ENCODE results near the gene SPDYE4.

GRCh38 chr17:8791248-8791909, 33.0 kb upstream of the SPDYE4 start:
- TF ChIP-seq CTCF (conservative IDR thresholded peaks at IDR 0.05; ENCODE audit: low read depth, low read length), result peak; percentile 37; the same call in 1 of the 2 replicates
- TF ChIP-seq EZH2phosphoT487 (IDR thresholded peaks at IDR 0.05; ENCODE audit: borderline replicate concordance, low read length), result no peak
